Skeletal muscle satellite cell (primary cell): ENCODE measurements around the gene PARP16.

Source experiments
- H3K27me3 ChIP-seq: 2 replicates; pipeline ENCODE4 v1.7.0; 2013; ENCODE audit warnings: low read length; ENCODE audit not compliant: control insufficient read depth, insufficient read depth
- H3K36me3 ChIP-seq: 2 replicates; pipeline ENCODE4 v1.7.0; 2013; ENCODE audit warnings: mild to moderate bottlenecking, control low read depth, low read length; ENCODE audit not compliant: insufficient read depth
- H3K4me1 ChIP-seq: 2 replicates; pipeline ENCODE4 v1.7.0; 2013; ENCODE audit warnings: low read length; ENCODE audit not compliant: control insufficient read depth, insufficient read depth
- H3K4me2 ChIP-seq: 2 replicates; pipeline ENCODE4 v1.7.0; 2013; ENCODE audit warnings: mild to moderate bottlenecking, low read length
- H3K4me3 ChIP-seq: 2 replicates; pipeline ENCODE4 v1.7.0; 2013; ENCODE audit warnings: low read length
- H3K9ac ChIP-seq: 2 replicates; pipeline ENCODE4 v1.7.0; 2013; ENCODE audit warnings: mild to moderate bottlenecking, low read depth, low read length, moderate library complexity
- H3K9me3 ChIP-seq: replicated peaks from 2 replicates; pipeline ENCODE4 v1.7.0; 2013; ENCODE audit warnings: mild to moderate bottlenecking, control low read depth, low read length

PARP16 gene

GRCh38 chr15:65329288-65329983 lies 42.8 kb upstream of the PARP16 start:
- H3K36me3 ChIP-seq = no peaks in the 10 kb centered on the region
- H3K9me3 ChIP-seq = no peaks in the 10 kb centered on the region
- H3K27me3 ChIP-seq = peaks cover 25% of the 10 kb centered on the region
- no peaks in the 10 kb centered on the region for H3K4me1 ChIP-seq
- H3K4me3 ChIP-seq = no peak overlapping the region
- no peak overlapping the region for H3K9ac ChIP-seq
- H3K4me2 ChIP-seq = no peak overlapping the region

GRCh38 chr15:65328506-65329287 lies 42.0 kb upstream of the PARP16 start:
- Histone ChIP-seq H3K27me3 (peaks cover 25% of the 10 kb centered on the region), H3K9ac (no peak overlapping the region)

GRCh38 chr15:65327651-65328393 lies 41.1 kb upstream of the PARP16 start:
- H3K36me3 ChIP-seq = no peaks in the 10 kb centered on the region
- H3K9me3 ChIP-seq = no peaks in the 10 kb centered on the region
- H3K9ac ChIP-seq = no peak overlapping the region
- no peaks in the 10 kb centered on the region for H3K4me1 ChIP-seq
- H3K27me3 ChIP-seq = peaks cover 25% of the 10 kb centered on the region
- H3K4me2 ChIP-seq = no peak overlapping the region
- H3K4me3 ChIP-seq = no peak overlapping the region

More at GRCh38 chr15:65328506-65329287, 42.0 kb upstream of the PARP16 start:
- Histone ChIP-seq H3K4me3 (no peak overlapping the region), H3K36me3 (no peaks in the 10 kb centered on the region), H3K9me3 (no peaks in the 10 kb centered on the region), H3K4me2 (no peak overlapping the region), H3K4me1 (no peaks in the 10 kb centered on the region)

- no peak overlapping the region for H3K9ac ChIP-seq
- H3K27me3 ChIP-seq = peaks cover 31% of the 10 kb centered on the region
- no peaks in the 10 kb centered on the region for H3K36me3 ChIP-seq
- no peak overlapping the region for H3K4me2 ChIP-seq
- no peak overlapping the region for H3K4me3 ChIP-seq
- H3K9me3 ChIP-seq = no peaks in the 10 kb centered on the region
- no peaks in the 10 kb centered on the region for H3K4me1 ChIP-seq
Observed at GRCh38 chr15:65326818-65327217, 40.1 kb upstream of the PARP16 start.

- Histone ChIP-seq H3K9me3 (no peaks in the 10 kb centered on the region), H3K36me3 (no peaks in the 10 kb centered on the region), H3K4me1 (no peaks in the 10 kb centered on the region), H3K27me3 (peaks cover 33% of the 10 kb centered on the region), H3K4me3 (no peak overlapping the region), H3K9ac (no peak overlapping the region), H3K4me2 (no peak overlapping the region)
Observed at GRCh38 chr15:65326117-65326526, 39.4 kb upstream of the PARP16 start.

GRCh38 chr15:65323071-65323511 lies 36.4 kb upstream of the PARP16 start:
- no peaks in the 10 kb centered on the region for H3K9me3 ChIP-seq
- peaks cover 39% of the 10 kb centered on the region for H3K27me3 ChIP-seq
- H3K4me1 ChIP-seq = no peaks in the 10 kb centered on the region
- H3K36me3 ChIP-seq = no peaks in the 10 kb centered on the region
- H3K4me2 ChIP-seq = no peak overlapping the region
- no peak overlapping the region for H3K9ac ChIP-seq
- H3K4me3 ChIP-seq = no peak overlapping the region

- H3K4me2 ChIP-seq = no peak overlapping the region
- H3K27me3 ChIP-seq = peaks cover 28% of the 10 kb centered on the region
- H3K36me3 ChIP-seq = no peaks in the 10 kb centered on the region
Observed at GRCh38 chr15:65318870-65319356, 32.2 kb upstream of the PARP16 start.

GRCh38 chr15:65312400-65312916 lies 25.8 kb upstream of the PARP16 start:
- Histone ChIP-seq H3K4me3 (no peak overlapping the region), H3K27me3 (peaks cover 11% of the 10 kb centered on the region), H3K4me2 (no peak overlapping the region), H3K9me3 (no peaks in the 10 kb centered on the region), H3K9ac (no peak overlapping the region), H3K4me1 (no peaks in the 10 kb centered on the region), H3K36me3 (no peaks in the 10 kb centered on the region)

More at GRCh38 chr15:65318870-65319356, 32.2 kb upstream of the PARP16 start:
- H3K4me1 ChIP-seq = no peaks in the 10 kb centered on the region
- H3K4me3 ChIP-seq = no peak overlapping the region
- no peak overlapping the region for H3K9ac ChIP-seq
- H3K9me3 ChIP-seq = no peaks in the 10 kb centered on the region

GRCh38 chr15:65311760-65312159 lies 25.1 kb upstream of the PARP16 start:
- H3K9ac ChIP-seq = no peak overlapping the region
- H3K27me3 ChIP-seq = peaks cover 11% of the 10 kb centered on the region
- H3K4me3 ChIP-seq = no peak overlapping the region
- H3K4me2 ChIP-seq = no peak overlapping the region
- H3K36me3 ChIP-seq = no peaks in the 10 kb centered on the region
- H3K9me3 ChIP-seq = no peaks in the 10 kb centered on the region
- H3K4me1 ChIP-seq = no peaks in the 10 kb centered on the region

- no peaks in the 10 kb centered on the region for H3K4me1 ChIP-seq
- H3K4me3 ChIP-seq = no peak overlapping the region
- H3K9me3 ChIP-seq = no peaks in the 10 kb centered on the region
- no peak overlapping the region for H3K4me2 ChIP-seq
- no peaks in the 10 kb centered on the region for H3K36me3 ChIP-seq
- peaks cover 11% of the 10 kb centered on the region for H3K27me3 ChIP-seq
- H3K9ac ChIP-seq = no peak overlapping the region
Observed at GRCh38 chr15:65310431-65311137, 23.9 kb upstream of the PARP16 start.
